Common myeloid progenitor, CD34-positive (primary cell): ENCODE data around the gene PRAMEF11.

ENCODE experiments used
- CTCF ChIA-PET: fragments of 350-600 bp; sonication (Branson Sonifier 250); formaldehyde crosslinking; loops from one replicate; lab custom pipeline; 2021; ENCODE audit warnings: antibody characterized with exemption; lab: Charles Lee
- POLR2A ChIA-PET: fragments of 350-600 bp; sonication (Branson Sonifier 250); formaldehyde crosslinking; loops from one replicate; lab custom pipeline; 2021; ENCODE audit warnings: antibody characterized with exemption; lab: Charles Lee
- DNase-seq, 3 donors: peaks; one replicate each; pipeline versions ENCODE4 v3.0.0 to v3.0.0-alpha.2; 2013
- H3K27ac ChIP-seq, 2 experiments: 1 replicate in 1 of 2; 2 replicates in 1 of 2; pipeline ENCODE4 v1.7.0; 2013; ENCODE audit warnings: inconsistent platforms in 2 of 2, low read length in 2 of 2, mild to moderate bottlenecking in 2 of 2, low read depth in 1 of 2, moderate library complexity in 1 of 2; ENCODE audit not compliant: severe bottlenecking in 2 of 2, insufficient read depth in 1 of 2, poor library complexity in 1 of 2
- H3K27me3 ChIP-seq, 5 experiments: replicated peaks in 2 of 5; 1 replicate in 3 of 5; 2 replicates in 2 of 5; pipeline versions ENCODE4 v1.6.1 to v1.7.0; 2013; ENCODE audit warnings: low read length in 4 of 5, mild to moderate bottlenecking in 2 of 5, moderate library complexity in 2 of 5, inconsistent platforms in 1 of 5; ENCODE audit not compliant: insufficient read depth in 5 of 5, control insufficient read depth in 4 of 5
- H3K36me3 ChIP-seq, 4 experiments: 1 replicate in 2 of 4; 2 replicates in 2 of 4; pipeline versions ENCODE4 v1.6.1 to v1.7.0; 2013; ENCODE audit warnings: low read length in 3 of 4, control low read depth in 1 of 4, mild to moderate bottlenecking in 1 of 4; ENCODE audit not compliant: control insufficient read depth in 4 of 4, insufficient read depth in 4 of 4
- H3K4me1 ChIP-seq, 4 experiments: 1 replicate in 3 of 4; 2 replicates in 1 of 4; pipeline versions ENCODE4 v1.6.1 to v1.7.1; 2013; ENCODE audit warnings: low read length in 3 of 4, mild to moderate bottlenecking in 3 of 4, control low read depth in 1 of 4, inconsistent platforms in 1 of 4, moderate library complexity in 1 of 4; ENCODE audit not compliant: control insufficient read depth in 4 of 4, insufficient read depth in 4 of 4; ENCODE audit errors: control extremely low read depth in 1 of 4
- H3K4me3 ChIP-seq, 7 experiments: 1 replicate in 4 of 7; 2 replicates in 3 of 7; pipeline versions ENCODE4 v1.5.1 to v1.7.0; 2013; ENCODE audit warnings: mild to moderate bottlenecking in 7 of 7, low read length in 6 of 7, moderate library complexity in 6 of 7, inconsistent platforms in 2 of 7, low read depth in 2 of 7, control low read depth in 1 of 7; ENCODE audit not compliant: insufficient read depth in 4 of 7, control insufficient read depth in 1 of 7; ENCODE audit errors: extremely low read depth in 1 of 7
- H3K9me3 ChIP-seq, 5 experiments: 1 replicate in 4 of 5; 2 replicates in 1 of 5; pipeline versions ENCODE4 v1.6.1 to v1.7.1; 2013; ENCODE audit warnings: low read length in 4 of 5, mild to moderate bottlenecking in 2 of 5, inconsistent platforms in 1 of 5, low read depth in 1 of 5, moderate library complexity in 1 of 5; ENCODE audit not compliant: control insufficient read depth in 4 of 5, insufficient read depth in 2 of 5; ENCODE audit errors: control extremely low read depth in 1 of 5
- WGBS: methylation state at CpG from one replicate; pipeline ENCODE4 v1.1.5; 2013; ENCODE audit not compliant: insufficient coverage; 5-methylcytosine and 5-hydroxymethylcytosine counted together

PRAMEF11 gene

GRCh38 chr1:12774801-12775345 is 56.3 kb downstream of the PRAMEF11 start:
- POLR2A ChIA-PET = no interaction called here
- 90% methylated on average over 4 of the region's 5 CpGs for WGBS

More at GRCh38 chr1:12774801-12775345, 56.3 kb downstream of the PRAMEF11 start:
- Histone ChIP-seq H3K4me1 (no peaks in the 10 kb centered on the region), H3K4me3 (no peak overlapping the region), H3K36me3 (no peaks in the 10 kb centered on the region), H3K9me3 (peaks cover 0 to 3% (median 0%) of the 10 kb centered on the region in 5 experiments), H3K27ac (no peak overlapping the region), H3K27me3 (peaks cover 0 to 16% (median 0%) of the 10 kb centered on the region in 5 experiments)
- DNase-seq = no peak
- CTCF ChIA-PET = no interaction called here
